ENCODE measurements around the gene PGM5. TPM values are rescaled to one million over a fixed set of nuclear protein-coding genes. Genes with fewer than 3 reads are reported as not detected.

Gene PGM5
- total and polyA plus RNA-seq, 2 donors from 2014 or later, result 16.3 to 53.1 TPM

- intact Hi-C loops (cut with DNase I), result no loop called here
- no peak for FAIRE-seq
- no peaks in the 10 kb centered on the region for H3K4me1 ChIP-seq (ENCODE audit: control insufficient read depth in 2 of 3, insufficient read depth in 2 of 3, low read depth in 1 of 3, low read length in 3 of 3)
- TF ChIP-seq CTCF (IDR thresholded peaks at IDR 0.05; ENCODE audit: borderline replicate concordance, extremely low read depth, insufficient read depth), result no peak
- no peaks in the 10 kb centered on the region for H3K9me3 ChIP-seq (ENCODE audit: control insufficient read depth in 2 of 3, insufficient read depth in 1 of 3, low read length in 3 of 3)
- no peak for DNase-seq
- no peaks in the 10 kb centered on the region for H3K27me3 ChIP-seq (ENCODE audit: control insufficient read depth, insufficient read depth, low read length)
- no peak overlapping the region for H3K9ac ChIP-seq (ENCODE audit: low read length in 3 of 3)
- H3K27ac ChIP-seq (ENCODE audit: low read depth in 2 of 2, low read length in 2 of 2), result no peak overlapping the region
- H3K4me3 ChIP-seq (ENCODE audit: low read length in 3 of 3), result no peak overlapping the region
- H3K36me3 ChIP-seq (ENCODE audit: control insufficient read depth in 2 of 3, insufficient read depth in 3 of 3, low read length in 3 of 3), result no peaks in the 10 kb centered on the region
These were observed 117.4 kb downstream of the PGM5 start for GRCh38 chr9:68473790-68474189.

GRCh38 chr9:68476422-68476821 is 120.0 kb downstream of the PGM5 start:
- FAIRE-seq, result no peak
- H3K9me3 ChIP-seq (ENCODE audit: control insufficient read depth in 2 of 3, insufficient read depth in 1 of 3, low read length in 3 of 3), result no peaks in the 10 kb centered on the region
- intact Hi-C loops (cut with DNase I), result no loop called here

GRCh38 chr9:68476847-68477246 is 120.4 kb downstream of the PGM5 start:
- no peak overlapping the region for H3K27ac ChIP-seq (ENCODE audit: low read depth in 2 of 2, low read length in 2 of 2)

More at GRCh38 chr9:68476422-68476821, 120.0 kb downstream of the PGM5 start:
- Histone ChIP-seq H3K4me1 (ENCODE audit: control insufficient read depth in 2 of 3, insufficient read depth in 2 of 3, low read depth in 1 of 3, low read length in 3 of 3) (no peaks in the 10 kb centered on the region), H3K9ac (ENCODE audit: low read length in 3 of 3) (no peak overlapping the region), H3K27me3 (ENCODE audit: control insufficient read depth, insufficient read depth, low read length) (no peaks in the 10 kb centered on the region), H3K27ac (ENCODE audit: low read depth in 2 of 2, low read length in 2 of 2) (no peak overlapping the region), H3K4me3 (ENCODE audit: low read length in 3 of 3) (no peak overlapping the region), H3K36me3 (ENCODE audit: control insufficient read depth in 2 of 3, insufficient read depth in 3 of 3, low read length in 3 of 3) (no peaks in the 10 kb centered on the region)
- TF ChIP-seq CTCF (IDR thresholded peaks at IDR 0.05; ENCODE audit: borderline replicate concordance, extremely low read depth, insufficient read depth), result no peak
- peak in 1 of 5 donors; percentile 22 for DNase-seq

More at GRCh38 chr9:68476847-68477246, 120.4 kb downstream of the PGM5 start:
- intact Hi-C loops (cut with DNase I), result no loop called here
- no peak for TF ChIP-seq CTCF (IDR thresholded peaks at IDR 0.05; ENCODE audit: borderline replicate concordance, extremely low read depth, insufficient read depth)
- FAIRE-seq (no peak), DNase-seq (peak in 2 of 5 donors; percentile 33 to 67)
- no peak overlapping the region for H3K4me3 ChIP-seq (ENCODE audit: low read length in 3 of 3)
- no peaks in the 10 kb centered on the region for H3K27me3 ChIP-seq (ENCODE audit: control insufficient read depth, insufficient read depth, low read length)
- H3K9ac ChIP-seq (ENCODE audit: low read length in 3 of 3), result no peak overlapping the region
- no peaks in the 10 kb centered on the region for H3K4me1 ChIP-seq (ENCODE audit: control insufficient read depth in 2 of 3, insufficient read depth in 2 of 3, low read depth in 1 of 3, low read length in 3 of 3)
- no peaks in the 10 kb centered on the region for H3K9me3 ChIP-seq (ENCODE audit: control insufficient read depth in 2 of 3, insufficient read depth in 1 of 3, low read length in 3 of 3)
- no peaks in the 10 kb centered on the region for H3K36me3 ChIP-seq (ENCODE audit: control insufficient read depth in 2 of 3, insufficient read depth in 3 of 3, low read length in 3 of 3)

Data from kidney (tissue), 14 donors.